C4-2B (cell line): Measurements from ENCODE around the gene TALDO1.

Source experiments
- ZFX ChIP-seq: fragments of 450-650 bp; IDR thresholded peaks from 2 replicates; pipeline ENCODE4 v1.6.1; 2017
- TF ChIP-seq, protein P1 (sequence below): fragments of 450-650 bp; conservative IDR thresholded peaks from 2 replicates; pipeline ENCODE4 v1.5.1; 2017; ENCODE audit warnings: mild to moderate bottlenecking

DNA sequence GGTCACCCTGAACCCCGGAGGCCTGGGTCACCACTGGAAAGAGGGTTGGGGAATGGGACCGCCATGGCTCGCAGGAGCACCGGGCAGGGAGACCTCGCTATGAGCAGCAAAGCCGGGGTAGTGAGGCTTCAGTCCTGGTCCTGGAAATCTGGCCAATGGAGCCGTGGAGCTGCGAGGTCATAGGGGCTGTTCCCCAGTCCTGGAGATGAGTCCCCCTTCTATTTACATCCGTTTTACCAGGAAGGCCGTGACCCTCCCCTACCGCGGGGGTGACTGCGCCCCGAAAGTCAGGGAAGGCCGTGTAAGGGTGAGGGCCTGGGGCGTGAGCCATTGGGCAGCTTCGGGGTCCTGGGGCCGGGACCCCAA is 57.3 kb downstream of the TALDO1 start:
- TF ChIP-seq, protein P1, sequence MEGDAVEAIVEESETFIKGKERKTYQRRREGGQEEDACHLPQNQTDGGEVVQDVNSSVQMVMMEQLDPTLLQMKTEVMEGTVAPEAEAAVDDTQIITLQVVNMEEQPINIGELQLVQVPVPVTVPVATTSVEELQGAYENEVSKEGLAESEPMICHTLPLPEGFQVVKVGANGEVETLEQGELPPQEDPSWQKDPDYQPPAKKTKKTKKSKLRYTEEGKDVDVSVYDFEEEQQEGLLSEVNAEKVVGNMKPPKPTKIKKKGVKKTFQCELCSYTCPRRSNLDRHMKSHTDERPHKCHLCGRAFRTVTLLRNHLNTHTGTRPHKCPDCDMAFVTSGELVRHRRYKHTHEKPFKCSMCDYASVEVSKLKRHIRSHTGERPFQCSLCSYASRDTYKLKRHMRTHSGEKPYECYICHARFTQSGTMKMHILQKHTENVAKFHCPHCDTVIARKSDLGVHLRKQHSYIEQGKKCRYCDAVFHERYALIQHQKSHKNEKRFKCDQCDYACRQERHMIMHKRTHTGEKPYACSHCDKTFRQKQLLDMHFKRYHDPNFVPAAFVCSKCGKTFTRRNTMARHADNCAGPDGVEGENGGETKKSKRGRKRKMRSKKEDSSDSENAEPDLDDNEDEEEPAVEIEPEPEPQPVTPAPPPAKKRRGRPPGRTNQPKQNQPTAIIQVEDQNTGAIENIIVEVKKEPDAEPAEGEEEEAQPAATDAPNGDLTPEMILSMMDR, result no peak
- TF ChIP-seq ZFX, result no peak
